HL-60 (cell line): ENCODE data around the gene PPP1R11.

ENCODE experiments used
- DNase-seq, 2 experiments: peaks; one replicate each; pipeline ENCODE4 v3.0.0-alpha.2; 2010 to 2020; ENCODE audit warnings: low read depth in 1 of 2, low spot score in 1 of 2
- H3K27ac ChIP-seq: fragments of 250-450 bp; sonication (Bioruptor Pico); replicated peaks from 2 replicates; pipeline ENCODE4 v1.5.1; 2020; ENCODE audit warnings: mild to moderate bottlenecking, moderate library complexity
- H3K27me3 ChIP-seq: fragments of 250-450 bp; sonication (Bioruptor Pico); 2 replicates; pipeline ENCODE4 v1.5.1; 2021; ENCODE audit warnings: mild to moderate bottlenecking, moderate library complexity; ENCODE audit not compliant: insufficient read depth, poor library complexity, severe bottlenecking
- H3K4me3 ChIP-seq: replicated peaks from 2 replicates; pipeline ENCODE4 v1.5.1; 2011; ENCODE audit warnings: mild to moderate bottlenecking, control low read depth, low read length; ENCODE audit not compliant: insufficient read depth
- GABPA ChIP-seq: IDR thresholded peaks from 2 replicates; pipeline ENCODE4 v1.6.1; 2012; ENCODE audit warnings: low read depth
- POLR2AphosphoS5 ChIP-seq: IDR thresholded peaks from 2 replicates; pipeline ENCODE4 v1.6.1; 2012; ENCODE audit warnings: low read depth
- SPI1 ChIP-seq: IDR thresholded peaks from 2 replicates; pipeline ENCODE4 v1.6.1; 2012; ENCODE audit warnings: low read depth, mild to moderate bottlenecking, borderline replicate concordance
- long read RNA-seq: library from polyadenylated mRNA; unstranded; transcript quantifications from one replicate; pipeline ENCODE4 v2.0.0, GENCODE V29; 2020
- TF ChIP-seq, protein P1 (sequence below): IDR thresholded peaks from one replicate; pipeline ENCODE4 v1.5.1; 2011; ENCODE audit warnings: low read length, control low read depth, inconsistent platforms; ENCODE audit not compliant: insufficient read depth
- TF ChIP-seq, protein P2 (sequence below): IDR thresholded peaks from 2 replicates; pipeline ENCODE4 v1.6.1; 2012; ENCODE audit warnings: low read depth; ENCODE audit not compliant: insufficient replicate concordance

PPP1R11 gene, protein sequence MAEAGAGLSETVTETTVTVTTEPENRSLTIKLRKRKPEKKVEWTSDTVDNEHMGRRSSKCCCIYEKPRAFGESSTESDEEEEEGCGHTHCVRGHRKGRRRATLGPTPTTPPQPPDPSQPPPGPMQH
- long read RNA-seq, transcript PPP1R11-205 (3 exons, 1,731 nt): major isoform, 59 of 66 reads
- long read RNA-seq, partial matches to known transcripts: 0 of 66 reads
- long read RNA-seq, other reads (novel, unspliced or antisense): 5 of 66 reads

DNA sequence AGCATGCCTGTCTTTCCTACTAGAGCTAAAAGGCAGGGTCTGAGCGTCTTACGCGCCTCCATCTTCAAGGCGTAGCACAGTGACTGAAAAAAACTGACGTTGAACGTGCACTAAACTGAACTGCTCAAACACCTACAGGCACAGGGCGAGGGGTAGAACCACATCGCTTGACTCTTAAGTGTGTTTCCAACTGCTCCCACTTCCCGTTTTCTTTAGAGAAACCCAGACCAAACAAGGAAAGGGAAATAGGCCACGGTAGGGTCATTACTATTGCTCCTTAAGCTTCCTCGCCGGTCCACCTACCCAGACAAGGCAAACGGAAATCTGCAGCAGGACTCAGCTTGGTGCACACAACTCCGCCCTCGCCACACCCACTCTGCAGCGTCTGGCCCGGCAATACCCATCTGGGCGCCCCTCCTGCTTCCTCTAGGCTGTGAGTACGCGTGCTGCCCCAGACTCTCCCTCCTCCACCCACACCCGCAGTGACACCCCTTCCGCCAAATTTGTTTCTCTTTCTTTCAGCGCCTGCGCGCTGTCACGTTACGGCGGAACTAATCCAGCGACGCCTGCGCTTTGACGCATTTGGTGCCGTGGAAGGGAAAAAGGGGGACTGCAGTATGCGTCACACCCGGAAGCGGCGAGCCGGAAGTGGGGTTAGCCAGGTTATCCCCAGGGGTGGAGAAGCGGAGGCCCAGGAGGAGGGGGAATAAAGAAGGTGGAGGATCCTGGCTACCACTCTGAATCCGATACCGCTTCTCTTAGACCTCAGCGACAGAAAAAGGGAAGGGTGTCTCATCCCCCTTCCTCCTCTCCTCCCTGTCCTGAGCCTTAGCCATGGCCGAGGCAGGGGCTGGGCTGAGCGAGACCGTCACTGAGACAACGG lies at the start of gene PPP1R11:
TSS of gene PPP1R11 (plus strand) at position 622 of the 883 bp plus-strand sequence. CDS start at position 835, 213 bp downstream.
- no peaks in the 10 kb centered on the region for H3K27me3 ChIP-seq
- peak within 1 kb of the TSS; percentile 74 for H3K27ac ChIP-seq
- peak within 1 kb of the TSS; percentile 81 for H3K4me3 ChIP-seq
- TF ChIP-seq, protein P1, sequence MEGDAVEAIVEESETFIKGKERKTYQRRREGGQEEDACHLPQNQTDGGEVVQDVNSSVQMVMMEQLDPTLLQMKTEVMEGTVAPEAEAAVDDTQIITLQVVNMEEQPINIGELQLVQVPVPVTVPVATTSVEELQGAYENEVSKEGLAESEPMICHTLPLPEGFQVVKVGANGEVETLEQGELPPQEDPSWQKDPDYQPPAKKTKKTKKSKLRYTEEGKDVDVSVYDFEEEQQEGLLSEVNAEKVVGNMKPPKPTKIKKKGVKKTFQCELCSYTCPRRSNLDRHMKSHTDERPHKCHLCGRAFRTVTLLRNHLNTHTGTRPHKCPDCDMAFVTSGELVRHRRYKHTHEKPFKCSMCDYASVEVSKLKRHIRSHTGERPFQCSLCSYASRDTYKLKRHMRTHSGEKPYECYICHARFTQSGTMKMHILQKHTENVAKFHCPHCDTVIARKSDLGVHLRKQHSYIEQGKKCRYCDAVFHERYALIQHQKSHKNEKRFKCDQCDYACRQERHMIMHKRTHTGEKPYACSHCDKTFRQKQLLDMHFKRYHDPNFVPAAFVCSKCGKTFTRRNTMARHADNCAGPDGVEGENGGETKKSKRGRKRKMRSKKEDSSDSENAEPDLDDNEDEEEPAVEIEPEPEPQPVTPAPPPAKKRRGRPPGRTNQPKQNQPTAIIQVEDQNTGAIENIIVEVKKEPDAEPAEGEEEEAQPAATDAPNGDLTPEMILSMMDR: no peak
- TF ChIP-seq, protein P2, sequence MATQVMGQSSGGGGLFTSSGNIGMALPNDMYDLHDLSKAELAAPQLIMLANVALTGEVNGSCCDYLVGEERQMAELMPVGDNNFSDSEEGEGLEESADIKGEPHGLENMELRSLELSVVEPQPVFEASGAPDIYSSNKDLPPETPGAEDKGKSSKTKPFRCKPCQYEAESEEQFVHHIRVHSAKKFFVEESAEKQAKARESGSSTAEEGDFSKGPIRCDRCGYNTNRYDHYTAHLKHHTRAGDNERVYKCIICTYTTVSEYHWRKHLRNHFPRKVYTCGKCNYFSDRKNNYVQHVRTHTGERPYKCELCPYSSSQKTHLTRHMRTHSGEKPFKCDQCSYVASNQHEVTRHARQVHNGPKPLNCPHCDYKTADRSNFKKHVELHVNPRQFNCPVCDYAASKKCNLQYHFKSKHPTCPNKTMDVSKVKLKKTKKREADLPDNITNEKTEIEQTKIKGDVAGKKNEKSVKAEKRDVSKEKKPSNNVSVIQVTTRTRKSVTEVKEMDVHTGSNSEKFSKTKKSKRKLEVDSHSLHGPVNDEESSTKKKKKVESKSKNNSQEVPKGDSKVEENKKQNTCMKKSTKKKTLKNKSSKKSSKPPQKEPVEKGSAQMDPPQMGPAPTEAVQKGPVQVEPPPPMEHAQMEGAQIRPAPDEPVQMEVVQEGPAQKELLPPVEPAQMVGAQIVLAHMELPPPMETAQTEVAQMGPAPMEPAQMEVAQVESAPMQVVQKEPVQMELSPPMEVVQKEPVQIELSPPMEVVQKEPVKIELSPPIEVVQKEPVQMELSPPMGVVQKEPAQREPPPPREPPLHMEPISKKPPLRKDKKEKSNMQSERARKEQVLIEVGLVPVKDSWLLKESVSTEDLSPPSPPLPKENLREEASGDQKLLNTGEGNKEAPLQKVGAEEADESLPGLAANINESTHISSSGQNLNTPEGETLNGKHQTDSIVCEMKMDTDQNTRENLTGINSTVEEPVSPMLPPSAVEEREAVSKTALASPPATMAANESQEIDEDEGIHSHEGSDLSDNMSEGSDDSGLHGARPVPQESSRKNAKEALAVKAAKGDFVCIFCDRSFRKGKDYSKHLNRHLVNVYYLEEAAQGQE: peak; percentile 27
- peak; percentile 81 for TF ChIP-seq POLR2AphosphoS5
- peak; percentile 97 for TF ChIP-seq SPI1
- peak; percentile 96 for TF ChIP-seq GABPA
- DNase-seq: peak; percentile 99 to 100

DNA sequence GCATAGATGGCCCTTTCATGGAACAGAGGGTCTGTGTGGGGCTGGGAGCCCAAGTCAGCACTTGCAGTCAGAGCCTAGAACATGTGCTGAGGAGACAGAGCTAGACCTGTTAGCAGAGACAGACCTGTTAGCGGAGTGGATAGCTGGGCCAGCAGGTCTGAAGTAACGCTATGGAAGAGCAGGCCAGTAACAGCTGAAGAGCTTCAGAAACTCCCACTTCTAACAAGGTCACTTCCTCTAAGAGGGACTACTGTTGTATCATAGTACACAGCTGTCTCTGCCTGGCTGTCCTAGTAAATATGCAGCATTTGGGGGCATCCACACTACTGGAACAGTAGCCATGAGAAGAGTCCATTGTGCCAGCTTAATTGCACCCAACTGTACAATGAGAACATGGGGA lies 47.2 kb upstream of the PPP1R11 start:
- Histone ChIP-seq H3K27ac (no peak overlapping the region), H3K4me3 (no peak overlapping the region), H3K27me3 (no peaks in the 10 kb centered on the region)
- TF ChIP-seq POLR2AphosphoS5 (no peak), SPI1 (no peak), GABPA (no peak)
- TF ChIP-seq, protein P2: no peak
- TF ChIP-seq, protein P1: no peak
- DNase-seq: no peak

DNA sequence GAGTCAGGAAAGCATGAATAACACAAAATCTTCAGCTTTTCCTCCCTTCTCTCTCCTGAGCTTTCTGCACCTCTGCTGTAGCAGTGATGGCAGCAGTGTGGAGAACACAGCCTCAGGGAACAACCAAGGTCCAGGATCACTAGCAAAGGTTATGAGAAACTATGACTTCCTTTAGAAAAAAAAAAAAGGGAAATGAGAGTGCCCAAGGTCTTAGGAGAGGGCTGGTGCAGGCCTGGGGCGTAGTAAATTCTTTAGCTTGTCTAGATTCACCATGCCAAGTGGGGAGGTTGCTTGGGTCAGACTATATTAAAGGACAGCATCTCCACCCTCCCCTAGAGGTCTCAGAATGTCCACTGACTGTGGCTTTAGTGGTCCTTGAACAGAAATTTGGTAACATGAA lies 46.4 kb upstream of the PPP1R11 start:
- no peak for DNase-seq
- H3K4me3 ChIP-seq: no peak overlapping the region
- H3K27ac ChIP-seq: no peak overlapping the region
- TF ChIP-seq, protein P1: no peak
- peak; percentile 30; the same call in 1 of the 2 replicates for TF ChIP-seq SPI1
- no peaks in the 10 kb centered on the region for H3K27me3 ChIP-seq
